ENCODE measurements around the gene SHH. TPM values are rescaled to one million over a fixed set of nuclear protein-coding genes. Genes with fewer than 3 reads are reported as not detected.

Gene SHH
- total and polyA plus RNA-seq, 2 of the 13 experiments (the other 11 are each of a cell fraction or from before 2014, with no cell fraction given): 1.9 to 3.4 TPM

DNA sequence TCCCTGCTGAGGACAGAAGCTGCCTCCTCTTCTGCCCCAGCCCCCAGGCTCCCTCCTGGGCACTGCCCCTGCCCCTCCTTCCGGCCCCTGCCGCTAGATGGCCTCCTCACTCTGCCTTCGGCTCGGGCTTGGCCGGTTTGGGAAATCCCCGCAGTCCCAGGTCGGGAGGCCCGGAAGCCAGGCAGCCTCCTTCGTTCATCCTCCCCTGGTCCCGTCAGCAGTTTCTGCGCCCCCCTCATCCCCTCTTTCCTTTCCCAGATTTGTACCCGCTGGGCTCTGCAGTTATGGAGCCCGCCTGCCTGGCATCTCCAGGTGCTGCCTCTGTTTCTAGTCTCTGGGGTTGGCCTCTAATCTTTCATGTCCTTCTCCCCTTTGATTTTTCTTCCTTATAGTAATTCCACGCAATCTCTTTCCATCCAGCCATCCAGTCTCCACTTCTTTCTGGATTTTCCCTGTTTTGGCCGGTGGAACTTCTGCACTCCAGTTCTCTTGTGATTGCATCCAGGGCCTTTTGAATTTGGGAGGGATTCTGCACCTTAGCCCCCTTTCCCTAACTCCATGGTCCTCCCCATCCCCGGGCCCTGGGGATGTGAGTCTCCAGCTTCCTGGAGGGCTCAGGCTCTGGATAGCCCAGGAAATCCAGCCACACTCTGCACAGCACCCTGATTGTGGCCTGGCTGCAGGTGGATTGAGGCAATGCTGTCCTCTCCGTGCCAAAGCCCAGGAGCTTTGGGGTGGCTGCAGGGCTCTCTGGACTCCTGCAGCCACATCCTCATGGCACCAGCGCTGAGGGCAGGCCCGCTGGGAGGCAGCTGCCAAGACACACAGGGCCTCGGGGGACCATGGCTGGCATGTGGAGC is 3.3 kb upstream of the SHH start (continued):
- TF ChIP-seq, protein P1, sequence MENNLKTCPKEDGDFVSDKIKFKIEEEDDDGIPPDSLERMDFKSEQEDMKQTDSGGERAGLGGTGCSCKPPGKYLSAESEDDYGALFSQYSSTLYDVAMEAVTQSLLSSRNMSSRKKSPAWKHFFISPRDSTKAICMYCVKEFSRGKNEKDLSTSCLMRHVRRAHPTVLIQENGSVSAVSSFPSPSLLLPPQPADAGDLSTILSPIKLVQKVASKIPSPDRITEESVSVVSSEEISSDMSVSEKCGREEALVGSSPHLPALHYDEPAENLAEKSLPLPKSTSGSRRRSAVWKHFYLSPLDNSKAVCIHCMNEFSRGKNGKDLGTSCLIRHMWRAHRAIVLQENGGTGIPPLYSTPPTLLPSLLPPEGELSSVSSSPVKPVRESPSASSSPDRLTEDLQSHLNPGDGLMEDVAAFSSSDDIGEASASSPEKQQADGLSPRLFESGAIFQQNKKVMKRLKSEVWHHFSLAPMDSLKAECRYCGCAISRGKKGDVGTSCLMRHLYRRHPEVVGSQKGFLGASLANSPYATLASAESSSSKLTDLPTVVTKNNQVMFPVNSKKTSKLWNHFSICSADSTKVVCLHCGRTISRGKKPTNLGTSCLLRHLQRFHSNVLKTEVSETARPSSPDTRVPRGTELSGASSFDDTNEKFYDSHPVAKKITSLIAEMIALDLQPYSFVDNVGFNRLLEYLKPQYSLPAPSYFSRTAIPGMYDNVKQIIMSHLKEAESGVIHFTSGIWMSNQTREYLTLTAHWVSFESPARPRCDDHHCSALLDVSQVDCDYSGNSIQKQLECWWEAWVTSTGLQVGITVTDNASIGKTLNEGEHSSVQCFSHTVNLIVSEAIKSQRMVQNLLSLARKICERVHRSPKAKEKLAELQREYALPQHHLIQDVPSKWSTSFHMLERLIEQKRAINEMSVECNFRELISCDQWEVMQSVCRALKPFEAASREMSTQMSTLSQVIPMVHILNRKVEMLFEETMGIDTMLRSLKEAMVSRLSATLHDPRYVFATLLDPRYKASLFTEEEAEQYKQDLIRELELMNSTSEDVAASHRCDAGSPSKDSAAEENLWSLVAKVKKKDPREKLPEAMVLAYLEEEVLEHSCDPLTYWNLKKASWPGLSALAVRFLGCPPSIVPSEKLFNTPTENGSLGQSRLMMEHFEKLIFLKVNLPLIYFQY (CRISPR knock-in tag; IDR thresholded peaks at IDR 0.05; ENCODE audit: borderline replicate concordance): no peak
- no peak for TF ChIP-seq THAP9 (CRISPR knock-in tag; IDR thresholded peaks at IDR 0.05; ENCODE audit: borderline replicate concordance)
- no peak for TF ChIP-seq DMAP1 (CRISPR knock-in tag; IDR thresholded peaks at IDR 0.05)
- 0 out of 2 replicates have a peak, but pooled peaks have one; percentile 22 for TF ChIP-seq THAP11 (CRISPR knock-in tag; IDR thresholded peaks at IDR 0.05)
- peak; percentile 62 for TF ChIP-seq SALL1 (CRISPR knock-in tag; IDR thresholded peaks at IDR 0.05)
- TF ChIP-seq TCF7L2 (IDR thresholded peaks at IDR 0.05; ENCODE audit: low read depth, low read length): no peak
- no peak for TF ChIP-seq ZFP36L1 (CRISPR knock-in tag; IDR thresholded peaks at IDR 0.05)
- TF ChIP-seq ZFX (CRISPR knock-in tag; IDR thresholded peaks at IDR 0.05; ENCODE audit: low read depth): peak; percentile 24; the same call in 1 of the 2 replicates
- no peak for TF ChIP-seq RBAK (CRISPR knock-in tag; IDR thresholded peaks at IDR 0.05)
- TF ChIP-seq SATB2 (CRISPR knock-in tag; IDR thresholded peaks at IDR 0.05): no peak
- no peak for TF ChIP-seq ISX (CRISPR knock-in tag; conservative IDR thresholded peaks at IDR 0.05)
- no peak for TF ChIP-seq LBX2 (CRISPR knock-in tag; IDR thresholded peaks at IDR 0.05; ENCODE audit: borderline replicate concordance)
- TF ChIP-seq CBX1 (IDR thresholded peaks at IDR 0.05; ENCODE audit: low read depth): no peak
- no peak for TF ChIP-seq TERF1 (CRISPR knock-in tag; IDR thresholded peaks at IDR 0.05)
- no peak for TF ChIP-seq ZFP36L2 (CRISPR knock-in tag; IDR thresholded peaks at IDR 0.05)
- TF ChIP-seq STAG1 (CRISPR knock-in tag; IDR thresholded peaks at IDR 0.05): peak; percentile 94
- no peak for TF ChIP-seq DZIP1 (CRISPR knock-in tag; IDR thresholded peaks at IDR 0.05)
- TF ChIP-seq ZNF431 (CRISPR knock-in tag; IDR thresholded peaks at IDR 0.05; ENCODE audit: borderline replicate concordance, low read depth): no peak

All from HepG2 (cell line).